Measurements from ENCODE around the gene LRBA. TPM values are rescaled to one million over a fixed set of nuclear protein-coding genes. Genes with fewer than 3 reads are reported as not detected.

Gene LRBA
- total RNA-seq, 3 donors from 2014 or later, result 26.9 to 138 (median 93.7) TPM

DNA sequence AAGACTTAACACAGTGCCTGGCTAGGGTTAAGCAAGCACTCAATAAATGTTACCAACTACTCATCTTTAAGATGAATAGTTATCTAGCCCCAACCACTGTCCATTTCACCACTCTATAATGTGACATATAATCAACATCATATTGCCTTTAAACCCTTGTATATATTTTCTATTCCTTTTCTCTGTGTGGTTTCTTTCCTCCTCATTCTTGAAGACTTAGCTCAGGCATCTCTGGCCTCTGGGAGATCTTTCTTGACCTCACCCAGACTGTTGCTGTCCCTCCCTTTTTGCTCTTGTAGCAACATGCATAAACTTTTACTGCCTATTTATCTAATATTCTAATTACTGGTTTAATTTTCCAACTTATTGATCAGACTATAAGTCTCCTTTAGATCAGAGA lies 683.0 kb downstream of the LRBA start:
- H3K9me3 ChIP-seq, result no peaks in the 10 kb centered on the region
- H3K4me3 ChIP-seq, result no peak overlapping the region
- no peak for TF ChIP-seq POLR2AphosphoS5 (IDR thresholded peaks at IDR 0.05)
- TF ChIP-seq, protein P1, sequence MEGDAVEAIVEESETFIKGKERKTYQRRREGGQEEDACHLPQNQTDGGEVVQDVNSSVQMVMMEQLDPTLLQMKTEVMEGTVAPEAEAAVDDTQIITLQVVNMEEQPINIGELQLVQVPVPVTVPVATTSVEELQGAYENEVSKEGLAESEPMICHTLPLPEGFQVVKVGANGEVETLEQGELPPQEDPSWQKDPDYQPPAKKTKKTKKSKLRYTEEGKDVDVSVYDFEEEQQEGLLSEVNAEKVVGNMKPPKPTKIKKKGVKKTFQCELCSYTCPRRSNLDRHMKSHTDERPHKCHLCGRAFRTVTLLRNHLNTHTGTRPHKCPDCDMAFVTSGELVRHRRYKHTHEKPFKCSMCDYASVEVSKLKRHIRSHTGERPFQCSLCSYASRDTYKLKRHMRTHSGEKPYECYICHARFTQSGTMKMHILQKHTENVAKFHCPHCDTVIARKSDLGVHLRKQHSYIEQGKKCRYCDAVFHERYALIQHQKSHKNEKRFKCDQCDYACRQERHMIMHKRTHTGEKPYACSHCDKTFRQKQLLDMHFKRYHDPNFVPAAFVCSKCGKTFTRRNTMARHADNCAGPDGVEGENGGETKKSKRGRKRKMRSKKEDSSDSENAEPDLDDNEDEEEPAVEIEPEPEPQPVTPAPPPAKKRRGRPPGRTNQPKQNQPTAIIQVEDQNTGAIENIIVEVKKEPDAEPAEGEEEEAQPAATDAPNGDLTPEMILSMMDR (IDR thresholded peaks at IDR 0.05), result no peak
- TF ChIP-seq POLR2A (IDR thresholded peaks at IDR 0.05), result no peak
- H3K36me3 ChIP-seq, result no peaks in the 10 kb centered on the region
- H3K4me1 ChIP-seq, result no peaks in the 10 kb centered on the region
- no peak for DNase-seq (ENCODE audit: low spot score in 2 of 2)
- H3K27me3 ChIP-seq, result no peaks in the 10 kb centered on the region
- H3K27ac ChIP-seq, result no peak overlapping the region
- intact Hi-C loops (cut with DNase I; ENCODE audit: low total_unique reads), result no loop called here

DNA sequence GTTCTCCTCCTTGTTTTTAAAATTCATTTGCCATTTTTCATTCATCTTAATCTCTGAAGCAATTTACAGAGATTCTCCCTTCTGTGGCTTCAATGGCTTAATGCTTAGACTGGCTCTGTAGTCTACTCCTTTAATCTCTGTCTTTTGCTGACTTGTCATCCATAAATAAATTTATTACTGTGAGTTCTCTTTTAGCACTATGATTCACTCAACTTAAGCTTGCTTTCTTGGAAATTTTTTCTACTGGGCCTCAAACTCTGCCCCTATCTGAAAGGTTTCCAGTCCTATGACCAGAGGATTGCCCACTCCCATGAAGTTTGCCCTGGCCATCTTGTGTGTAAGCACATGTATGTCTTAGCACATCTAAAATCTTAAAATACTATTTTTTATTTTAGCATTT lies 685.7 kb downstream of the LRBA start:
- no peak overlapping the region for H3K4me3 ChIP-seq
- no peaks in the 10 kb centered on the region for H3K4me1 ChIP-seq
- no peaks in the 10 kb centered on the region for H3K27me3 ChIP-seq
- intact Hi-C loops (cut with DNase I; ENCODE audit: low total_unique reads), result no loop called here
- no peaks in the 10 kb centered on the region for H3K36me3 ChIP-seq
- TF ChIP-seq POLR2AphosphoS5 (IDR thresholded peaks at IDR 0.05), result no peak
- no peak for TF ChIP-seq POLR2A (IDR thresholded peaks at IDR 0.05)
- TF ChIP-seq, protein P1 (IDR thresholded peaks at IDR 0.05), result no peak
- no peak for DNase-seq (ENCODE audit: low spot score in 2 of 2)
- H3K27ac ChIP-seq, result no peak overlapping the region
- no peaks in the 10 kb centered on the region for H3K9me3 ChIP-seq

DNA sequence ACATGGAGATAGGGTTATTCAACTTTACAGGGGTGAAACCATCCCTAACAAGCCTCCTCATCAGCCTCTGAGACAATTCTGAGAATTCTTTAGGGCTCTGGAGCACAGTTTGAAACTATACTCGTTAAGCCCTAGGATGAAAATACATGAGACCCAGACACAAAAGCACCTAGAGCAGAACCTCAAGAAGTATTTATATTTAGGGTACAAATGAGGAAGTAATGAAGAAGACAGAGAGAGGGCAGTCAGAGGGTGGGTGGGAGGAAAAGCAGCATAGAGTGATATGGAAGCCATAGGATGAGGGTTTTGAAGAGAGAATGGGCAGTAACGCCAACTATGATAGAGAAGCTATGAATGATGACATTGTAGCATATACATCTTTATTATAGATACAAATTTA lies 686.6 kb downstream of the LRBA start:
- no peaks in the 10 kb centered on the region for H3K36me3 ChIP-seq
- intact Hi-C loops (cut with DNase I; ENCODE audit: low total_unique reads), result no loop called here
- TF ChIP-seq POLR2AphosphoS5 (IDR thresholded peaks at IDR 0.05), result no peak
- TF ChIP-seq, protein P1 (IDR thresholded peaks at IDR 0.05), result no peak
- no peak for TF ChIP-seq POLR2A (IDR thresholded peaks at IDR 0.05)
- H3K4me3 ChIP-seq, result no peak overlapping the region
- H3K4me1 ChIP-seq, result no peaks in the 10 kb centered on the region
- no peak overlapping the region for H3K27ac ChIP-seq
- no peaks in the 10 kb centered on the region for H3K27me3 ChIP-seq
- DNase-seq (ENCODE audit: low spot score in 2 of 2), result no peak
- no peaks in the 10 kb centered on the region for H3K9me3 ChIP-seq

DNA sequence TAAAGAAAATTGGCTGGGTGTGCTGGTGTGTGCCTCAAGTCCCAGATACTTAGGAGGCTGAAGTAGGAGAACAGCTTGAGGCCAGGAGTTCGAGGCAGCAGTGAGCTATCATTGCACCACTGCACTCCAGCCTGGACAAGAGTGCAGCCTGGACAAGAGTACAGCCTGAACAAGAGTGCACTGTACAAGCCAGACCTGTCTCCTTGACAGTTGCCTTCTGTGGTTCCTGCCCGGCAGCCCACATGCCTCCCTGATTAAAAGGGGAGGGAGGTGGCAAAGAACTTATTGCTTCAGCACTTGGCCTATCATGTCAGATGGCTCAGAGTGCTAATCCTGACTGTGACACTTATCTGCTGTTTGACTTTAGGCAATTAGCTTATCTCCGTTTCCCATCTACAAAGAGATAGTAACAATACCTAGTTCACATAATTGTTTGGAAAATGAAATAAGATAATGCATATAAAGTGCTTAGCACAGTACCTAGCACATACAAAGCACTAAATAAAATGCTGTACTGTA lies 687.8 kb downstream of the LRBA start:
- Histone ChIP-seq H3K9me3 (no peaks in the 10 kb centered on the region), H3K27ac (no peak overlapping the region), H3K36me3 (no peaks in the 10 kb centered on the region), H3K4me1 (no peaks in the 10 kb centered on the region), H3K4me3 (no peak overlapping the region), H3K27me3 (no peaks in the 10 kb centered on the region)
- DNase-seq (ENCODE audit: low spot score in 2 of 2), result no peak
- intact Hi-C loops (cut with DNase I; ENCODE audit: low total_unique reads), result no loop called here
- TF ChIP-seq, protein P1 (IDR thresholded peaks at IDR 0.05), result no peak
- TF ChIP-seq POLR2A (IDR thresholded peaks at IDR 0.05) (no peak), POLR2AphosphoS5 (IDR thresholded peaks at IDR 0.05) (no peak)

DNA sequence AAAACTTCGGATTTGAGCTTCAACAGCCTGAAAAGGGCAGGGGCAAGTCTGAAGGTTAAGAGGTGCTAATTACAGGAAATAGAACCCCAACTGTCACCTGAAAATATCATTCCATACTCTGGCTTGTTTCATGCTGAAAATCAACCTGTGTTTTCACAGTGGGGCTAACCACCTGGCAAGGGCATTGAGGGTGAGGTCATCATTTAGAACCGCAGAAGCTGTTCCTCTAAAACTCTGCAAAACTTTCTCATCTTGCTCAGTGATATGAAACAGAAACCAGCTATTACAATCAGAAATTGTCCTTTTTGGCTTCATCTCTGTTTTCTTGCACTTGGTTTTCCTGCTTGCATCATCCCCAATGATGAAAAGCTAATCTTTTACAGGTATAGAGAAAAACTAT lies 689.2 kb downstream of the LRBA start:
- no peak for DNase-seq (ENCODE audit: low spot score in 2 of 2)
- H3K4me3 ChIP-seq, result no peak overlapping the region
- no peaks in the 10 kb centered on the region for H3K36me3 ChIP-seq
- TF ChIP-seq, protein P1 (IDR thresholded peaks at IDR 0.05), result no peak
- TF ChIP-seq POLR2A (IDR thresholded peaks at IDR 0.05) (no peak), POLR2AphosphoS5 (IDR thresholded peaks at IDR 0.05) (no peak)
- no peaks in the 10 kb centered on the region for H3K4me1 ChIP-seq
- H3K27me3 ChIP-seq, result no peaks in the 10 kb centered on the region
- intact Hi-C loops (cut with DNase I; ENCODE audit: low total_unique reads), result no loop called here
- no peak overlapping the region for H3K27ac ChIP-seq
- H3K9me3 ChIP-seq, result no peaks in the 10 kb centered on the region

Data from breast epithelium (tissue), 4 donors.